Lung (tissue), 12 donors: ENCODE measurements around the gene FAM131A. TPM values are rescaled to one million over a fixed set of nuclear protein-coding genes. Genes with fewer than 3 reads are reported as not detected.

Source experiments
- ATAC-seq: fragments of 200-7000 bp; cut with Tn5 transposase; one replicate; pipeline ENCODE4 v1.9.1; 2020; ENCODE audit warnings: moderate number of reproducible peaks; ENCODE audit not compliant: insufficient read depth, low FRiP score
- DNase-seq, 3 donors: peaks; one replicate each; pipeline ENCODE4 v3.0.0-alpha.2; 2013 to 2017
- H3K27ac ChIP-seq, 2 donors: one replicate each; pipeline ENCODE4 v1.5.1; 2013; ENCODE audit warnings: mild to moderate bottlenecking in 2 of 2, moderate library complexity in 2 of 2, control low read depth in 1 of 2, inconsistent platforms in 1 of 2, low read depth in 1 of 2, low read length in 1 of 2
- H3K27me3 ChIP-seq, 3 donors: one replicate each; pipeline ENCODE4 v1.5.1; 2013; ENCODE audit warnings: low read length in 2 of 3; ENCODE audit not compliant: control insufficient read depth in 3 of 3, insufficient read depth in 3 of 3
- H3K36me3 ChIP-seq, 4 donors: one replicate each; pipeline ENCODE4 v1.5.1; 2013; ENCODE audit warnings: low read length in 4 of 4, mild to moderate bottlenecking in 1 of 4, moderate library complexity in 1 of 4; ENCODE audit not compliant: control insufficient read depth in 4 of 4, insufficient read depth in 4 of 4
- H3K4me1 ChIP-seq, 5 donors: one replicate each; pipeline ENCODE4 v1.5.1; 2013; ENCODE audit warnings: low read length in 5 of 5, mild to moderate bottlenecking in 2 of 5, moderate library complexity in 1 of 5; ENCODE audit not compliant: control insufficient read depth in 5 of 5, insufficient read depth in 5 of 5
- H3K4me3 ChIP-seq: one replicate; pipeline ENCODE4 v1.5.1; 2013; ENCODE audit warnings: mild to moderate bottlenecking, control low read depth, moderate library complexity
- H3K9ac ChIP-seq, 2 donors: one replicate each; pipeline ENCODE4 v1.5.1; 2013; ENCODE audit warnings: low read length in 2 of 2, control low read depth in 1 of 2; ENCODE audit not compliant: insufficient read depth in 1 of 2
- H3K9me3 ChIP-seq, 4 donors: one replicate each; pipeline ENCODE4 v1.5.1; 2013; ENCODE audit warnings: low read length in 3 of 4, mild to moderate bottlenecking in 1 of 4, moderate library complexity in 1 of 4; ENCODE audit not compliant: control insufficient read depth in 4 of 4, insufficient read depth in 3 of 4
- WGBS, 2 donors: extraction: QIAGEN DNeasy Blood & Tissue Kit; methylation state at CpG; one replicate each; pipeline ENCODE4 v1.1.7; 2013; 5-methylcytosine and 5-hydroxymethylcytosine counted together
- polyA plus RNA-seq, 2 donors: library from polyadenylated mRNA; stranded (reverse); fragments of 200-250 nt; gene quantifications; one replicate each; pipeline ENCODE4 v1.2.1, GENCODE V29; 2013
- total RNA-seq, 2 donors: library from RNA; depleted of rRNA in 1 of 2; stranded (reverse); fragments of >200 nt in 1 of 2; gene quantifications; one replicate each; pipeline ENCODE4 v1.2.1, GENCODE V29; 2014 to 2021
- TF ChIP-seq, protein P1 (sequence below): IDR thresholded peaks from 2 replicates; pipeline ENCODE4 v1.5.1; 2012; ENCODE audit warnings: mild to moderate bottlenecking; ENCODE audit errors: control extremely low read depth, extremely low read depth
- donor health status: control.
- donor health status: control.
- donor health status: Bipolar disorder and iron deficiency.
- donor health status: healthy.
- donor health status: DM: yes; HTN: yes; CAD: no.

FAM131A gene
- total and polyA plus RNA-seq, 4 donors, result 12.9 to 21.4 (median 15.7) TPM

GRCh38 chr3:184325715-184326369 lies 11.6 kb upstream of the FAM131A start:
- no peak overlapping the region for H3K27ac ChIP-seq
- 84 to 86% methylated on average over 6 of the region's 6 CpGs for WGBS, 2 donors
- H3K27me3 ChIP-seq, result no peaks in the 10 kb centered on the region
- no peak for DNase-seq
- TF ChIP-seq, protein P1, sequence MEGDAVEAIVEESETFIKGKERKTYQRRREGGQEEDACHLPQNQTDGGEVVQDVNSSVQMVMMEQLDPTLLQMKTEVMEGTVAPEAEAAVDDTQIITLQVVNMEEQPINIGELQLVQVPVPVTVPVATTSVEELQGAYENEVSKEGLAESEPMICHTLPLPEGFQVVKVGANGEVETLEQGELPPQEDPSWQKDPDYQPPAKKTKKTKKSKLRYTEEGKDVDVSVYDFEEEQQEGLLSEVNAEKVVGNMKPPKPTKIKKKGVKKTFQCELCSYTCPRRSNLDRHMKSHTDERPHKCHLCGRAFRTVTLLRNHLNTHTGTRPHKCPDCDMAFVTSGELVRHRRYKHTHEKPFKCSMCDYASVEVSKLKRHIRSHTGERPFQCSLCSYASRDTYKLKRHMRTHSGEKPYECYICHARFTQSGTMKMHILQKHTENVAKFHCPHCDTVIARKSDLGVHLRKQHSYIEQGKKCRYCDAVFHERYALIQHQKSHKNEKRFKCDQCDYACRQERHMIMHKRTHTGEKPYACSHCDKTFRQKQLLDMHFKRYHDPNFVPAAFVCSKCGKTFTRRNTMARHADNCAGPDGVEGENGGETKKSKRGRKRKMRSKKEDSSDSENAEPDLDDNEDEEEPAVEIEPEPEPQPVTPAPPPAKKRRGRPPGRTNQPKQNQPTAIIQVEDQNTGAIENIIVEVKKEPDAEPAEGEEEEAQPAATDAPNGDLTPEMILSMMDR, result no peak
- no peak overlapping the region for H3K4me3 ChIP-seq
- ATAC-seq, result no peak
- H3K9ac ChIP-seq, result no peak overlapping the region
- peaks cover 0 to 5% (median 0%) of the 10 kb centered on the region in 5 donors for H3K4me1 ChIP-seq
- H3K36me3 ChIP-seq, result peaks cover 77 to 85% (median 79%) of the 10 kb centered on the region in 4 donors
- no peaks in the 10 kb centered on the region for H3K9me3 ChIP-seq

GRCh38 chr3:184327171-184327570 lies 10.2 kb upstream of the FAM131A start:
- 95 to 97% methylated on average over 21 of the region's 21 CpGs for WGBS, 2 donors

DNA sequence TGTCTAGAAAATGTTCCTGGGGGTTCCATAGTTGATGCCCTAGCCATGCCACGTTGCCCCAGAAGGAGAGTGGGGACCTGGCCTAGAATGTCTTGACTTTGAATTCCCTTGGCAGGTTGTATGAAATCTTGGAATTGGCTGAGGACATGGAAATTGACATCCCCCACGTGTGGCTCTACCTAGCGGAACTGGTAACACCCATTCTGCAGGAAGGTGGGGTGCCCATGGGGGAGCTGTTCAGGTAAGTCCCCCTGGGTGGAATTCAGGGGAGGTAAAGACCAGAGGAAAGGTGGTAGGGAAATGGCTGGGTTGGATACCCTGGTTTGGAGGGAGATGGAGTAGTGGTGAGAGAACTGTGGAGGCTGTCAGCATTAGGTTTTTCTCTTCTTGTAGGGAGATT lies 8.9 kb upstream of the FAM131A start:
- no peaks in the 10 kb centered on the region for H3K9me3 ChIP-seq
- DNase-seq, result no peak
- peaks cover 0 to 3% (median 0%) of the 10 kb centered on the region in 5 donors for H3K4me1 ChIP-seq
- TF ChIP-seq, protein P1, result no peak
- H3K9ac ChIP-seq, result no peak overlapping the region
- ATAC-seq, result no peak
- H3K36me3 ChIP-seq, result peaks cover 63 to 82% (median 74%) of the 10 kb centered on the region in 4 donors
- no peak overlapping the region for H3K27ac ChIP-seq
- no peak overlapping the region for H3K4me3 ChIP-seq
- H3K27me3 ChIP-seq, result no peaks in the 10 kb centered on the region
- 46 to 75% methylated on average over 3 of the region's 3 CpGs for WGBS, 2 donors

More at GRCh38 chr3:184327171-184327570, 10.2 kb upstream of the FAM131A start:
- Histone ChIP-seq H3K36me3 (peaks cover 71 to 85% (median 78%) of the 10 kb centered on the region in 4 donors), H3K9ac (no peak overlapping the region), H3K4me1 (peaks cover 0 to 3% (median 0%) of the 10 kb centered on the region in 5 donors), H3K27ac (no peak overlapping the region), H3K27me3 (no peaks in the 10 kb centered on the region), H3K4me3 (no peak overlapping the region), H3K9me3 (no peaks in the 10 kb centered on the region)
- no peak for ATAC-seq
- DNase-seq, result no peak
- TF ChIP-seq, protein P1, result no peak
